MCF 10A (cell line): ENCODE data around the gene COL21A1. TPM values are rescaled to one million over a fixed set of nuclear protein-coding genes. Genes with fewer than 3 reads are reported as not detected.

Experiments
- BruUV-seq: library from RNA; stranded (reverse); fragments of 400-500 nt; replicated peaks from 2 replicates; lab custom pipeline; 2021; lab: Mats Ljungman, UMichigan
- CTCF ChIA-PET: fragments of 300-600 bp; sonication (Branson Sonifier 250); formaldehyde crosslinking; extraction: SDS; loops from one replicate; lab custom pipeline; 2021; ENCODE audit warnings: antibody characterized with exemption, inconsistent platforms; lab: Yijun Ruan, JAX
- POLR2A ChIA-PET: fragments of 300-600, 350-650 bp; sonication (Branson Sonifier 250); formaldehyde crosslinking; extraction: SDS; loops from one replicate; lab custom pipeline; 2020; ENCODE audit warnings: antibody characterized with exemption, inconsistent platforms; lab: Yijun Ruan, JAX
- DNase-seq: peaks from one replicate; pipeline ENCODE4 v3.0.0-alpha.2; 2018; ENCODE audit not compliant: unreplicated experiment
- H3K27ac Mint-ChIP-seq: one replicate; pipeline ENCODE4 v1.8.0; 2022; ENCODE audit warnings: mild to moderate bottlenecking, low read depth, mixed read lengths; ENCODE audit not compliant: unreplicated experiment
- H3K27me3 Mint-ChIP-seq: one replicate; pipeline ENCODE4 v1.8.0; 2022; ENCODE audit warnings: mixed read lengths; ENCODE audit not compliant: insufficient read depth, unreplicated experiment
- H3K36me3 Mint-ChIP-seq: one replicate; pipeline ENCODE4 v1.8.0; 2022; ENCODE audit warnings: mild to moderate bottlenecking, moderate library complexity, mixed read lengths; ENCODE audit not compliant: insufficient read depth, unreplicated experiment
- H3K4me1 Mint-ChIP-seq: one replicate; pipeline ENCODE4 v1.8.0; 2022; ENCODE audit warnings: mixed read lengths; ENCODE audit not compliant: insufficient read depth, unreplicated experiment
- H3K4me3 Mint-ChIP-seq: one replicate; pipeline ENCODE4 v1.8.0; 2022; ENCODE audit warnings: mild to moderate bottlenecking, moderate library complexity, mixed read lengths; ENCODE audit not compliant: unreplicated experiment
- H3K9me3 Mint-ChIP-seq: one replicate; pipeline ENCODE4 v1.8.0; 2022; ENCODE audit warnings: mixed read lengths; ENCODE audit not compliant: unreplicated experiment
- CTCF ChIP-seq: fragments of 200-600 bp; IDR thresholded peaks from one replicate; pipeline ENCODE4 v1.8.0; 2022; ENCODE audit warnings: antibody characterized with exemption, mild to moderate bottlenecking; ENCODE audit not compliant: unreplicated experiment
- intact Hi-C: fragments of 100-400 bp; cut with micrococcal nuclease; formaldehyde crosslinking; loops from 2 replicates; pipeline ENCODE4 v1.14.1; 2022
- total RNA-seq: library from RNA; stranded (reverse); gene quantifications from 2 replicates; pipeline ENCODE4 v1.2.3, GENCODE V29; 2022

Gene COL21A1
- total RNA-seq, 1 experiment from 2014 or later: 1.8 TPM

DNA sequence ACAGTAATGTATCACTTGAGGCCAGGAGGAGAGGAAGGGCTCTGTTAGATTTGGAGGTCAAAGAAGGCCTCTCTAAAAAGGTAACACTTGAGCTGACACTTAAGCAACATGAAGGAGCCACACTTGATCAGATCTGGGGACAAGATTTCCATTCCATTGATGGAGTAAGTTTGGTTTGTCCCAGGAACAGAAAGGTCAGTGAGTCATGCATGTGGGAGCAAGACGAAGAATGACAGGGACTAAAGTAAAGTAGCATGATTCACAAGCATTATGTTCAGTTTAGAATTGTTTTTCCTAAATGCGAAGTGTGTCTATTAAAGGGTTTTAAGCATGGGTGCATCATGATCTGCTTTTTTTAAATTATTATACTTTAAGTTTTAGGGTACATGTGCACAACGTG is 47.4 kb downstream of the COL21A1 start:
- POLR2A ChIA-PET: no interaction called here
- no peak for TF ChIP-seq CTCF
- H3K4me1 Mint-ChIP-seq: peaks cover 5% of the 10 kb centered on the region
- intact Hi-C loops: no loop called here
- BruUV-seq: no TSS peak
- H3K4me3 Mint-ChIP-seq: no peak overlapping the region
- DNase-seq: peak; percentile 38
- CTCF ChIA-PET: no interaction called here
- no peaks in the 10 kb centered on the region for H3K36me3 Mint-ChIP-seq
- peaks cover 18% of the 10 kb centered on the region for H3K9me3 Mint-ChIP-seq
- no peaks in the 10 kb centered on the region for H3K27me3 Mint-ChIP-seq
- no peak overlapping the region for H3K27ac Mint-ChIP-seq

DNA sequence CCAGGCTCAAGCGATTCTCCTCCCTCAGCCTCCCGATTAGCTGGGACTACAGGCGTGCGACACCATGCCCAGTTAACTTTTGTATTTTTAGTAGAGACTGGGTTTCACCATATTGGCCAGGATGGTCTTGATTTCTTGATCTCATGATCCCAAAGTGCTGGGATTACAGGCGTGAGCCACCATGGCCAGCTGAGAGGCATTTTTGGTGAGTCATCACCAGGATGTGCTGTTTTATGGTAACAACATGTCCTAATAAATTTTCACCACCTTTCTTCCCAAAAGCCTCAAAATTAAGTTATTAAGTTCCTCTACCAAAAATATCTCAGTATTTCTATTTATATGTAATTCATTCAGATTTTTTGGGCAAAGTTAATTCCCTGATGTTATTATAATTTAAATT is 53.5 kb downstream of the COL21A1 start:
- H3K4me3 Mint-ChIP-seq: no peak overlapping the region
- POLR2A ChIA-PET: no interaction called here
- DNase-seq: peak; percentile 31

GRCh38 chr6:56188429-56188828 is 59.0 kb downstream of the COL21A1 start:
- H3K4me3 Mint-ChIP-seq: no peak overlapping the region
- DNase-seq: no peak
- H3K9me3 Mint-ChIP-seq: no peaks in the 10 kb centered on the region
- no peaks in the 10 kb centered on the region for H3K36me3 Mint-ChIP-seq
- H3K4me1 Mint-ChIP-seq: no peaks in the 10 kb centered on the region
- no peak overlapping the region for H3K27ac Mint-ChIP-seq
- BruUV-seq: no TSS peak
- intact Hi-C loops: no loop called here
- no peak for TF ChIP-seq CTCF
- CTCF ChIA-PET: no interaction called here
- POLR2A ChIA-PET: interaction anchor here (0.6 kb wide), 1 partner anchor 164 kb away, joined by 3 read pairs; no protein-coding TSS in a partner anchor
- H3K27me3 Mint-ChIP-seq: no peaks in the 10 kb centered on the region

More for the DNA sequence above, 53.5 kb downstream of the COL21A1 start:
- BruUV-seq: no TSS peak
- intact Hi-C loops: no loop called here
- no peak for TF ChIP-seq CTCF
- CTCF ChIA-PET: no interaction called here
- Mint-ChIP-seq H3K27ac (peak overlapping the region; percentile 61), H3K36me3 (no peaks in the 10 kb centered on the region), H3K9me3 (peaks cover 16% of the 10 kb centered on the region), H3K4me1 (no peaks in the 10 kb centered on the region), H3K27me3 (no peaks in the 10 kb centered on the region)

DNA sequence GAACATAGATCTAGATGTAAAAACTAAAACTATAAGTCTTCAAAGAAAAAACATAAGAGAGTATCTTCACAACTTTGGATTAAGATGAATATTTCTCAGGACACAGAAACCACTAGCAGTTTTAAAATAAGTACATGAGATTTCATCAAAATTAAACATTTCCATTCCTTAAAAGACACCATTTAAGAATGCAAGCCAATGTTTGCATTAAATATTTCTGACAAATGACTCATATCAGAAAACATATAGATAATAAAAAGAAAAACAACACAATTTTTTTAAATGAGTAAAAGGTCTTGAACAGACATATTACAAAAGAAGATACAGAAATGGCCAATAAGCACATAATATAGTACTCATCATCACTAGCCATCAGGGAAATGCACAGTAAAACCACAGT is 59.7 kb downstream of the COL21A1 start:
- ChIA-PET CTCF (no interaction called here), POLR2A (no interaction called here)
- intact Hi-C loops: no loop called here
- no peak for TF ChIP-seq CTCF
- BruUV-seq: no TSS peak
- Mint-ChIP-seq H3K4me3 (no peak overlapping the region), H3K36me3 (no peaks in the 10 kb centered on the region), H3K27ac (no peak overlapping the region), H3K9me3 (no peaks in the 10 kb centered on the region), H3K27me3 (no peaks in the 10 kb centered on the region), H3K4me1 (no peaks in the 10 kb centered on the region)
- DNase-seq: no peak
